GM18505 (cell line): ENCODE measurements around the gene CARS2.
"Not testable (repeated sequence)": the region's sequence is repeated elsewhere in the genome, so short reads cannot be mapped to it uniquely, and the experiment has no call there.

Source experiments
- ATAC-seq: cut with Tn5 transposase; IDR thresholded peaks from one replicate; pipeline ENCODE4 v1.9.1; 2021; ENCODE audit not compliant: unreplicated experiment
- POLR2A ChIP-seq: IDR thresholded peaks from 4 replicates; pipeline ENCODE4 v1.6.1; 2011; ENCODE audit warnings: borderline replicate concordance; ENCODE audit not compliant: insufficient read depth, insufficient read length; ENCODE audit errors: extremely low read depth

Gene CARS2

GRCh38 chr13:110700641-110701040, 5.3 kb downstream of the CARS2 start:
- TF ChIP-seq POLR2A, result no peak
- no peak for ATAC-seq

- ATAC-seq, result no peak
Measured at GRCh38 chr13:110700186-110700585, 5.7 kb downstream of the CARS2 start.

GRCh38 chr13:110699148-110700145, 6.5 kb downstream of the CARS2 start:
- no peak for TF ChIP-seq POLR2A

More at GRCh38 chr13:110700186-110700585, 5.7 kb downstream of the CARS2 start:
- TF ChIP-seq POLR2A, result no peak

GRCh38 chr13:110698689-110699088, 7.2 kb downstream of the CARS2 start:
- ATAC-seq, result peak; percentile 82
- no peak for TF ChIP-seq POLR2A

More at GRCh38 chr13:110699148-110700145, 6.5 kb downstream of the CARS2 start:
- ATAC-seq, result peak; percentile 23

- TF ChIP-seq POLR2A, result no peak
- ATAC-seq, result no peak
Measured at GRCh38 chr13:110697842-110698241, 8.1 kb downstream of the CARS2 start.

- TF ChIP-seq POLR2A, result no peak
- no peak for ATAC-seq
Measured at GRCh38 chr13:110696776-110697175, 9.1 kb downstream of the CARS2 start.

GRCh38 chr13:110695774-110696173, 10.1 kb downstream of the CARS2 start:
- not testable (repeated sequence) for ATAC-seq

- TF ChIP-seq POLR2A, result no peak
- ATAC-seq, result no peak
Measured at GRCh38 chr13:110690516-110690915, 15.4 kb downstream of the CARS2 start.

GRCh38 chr13:110689711-110690110, 16.2 kb downstream of the CARS2 start:
- ATAC-seq, result no peak
- no peak for TF ChIP-seq POLR2A

- ATAC-seq, result no peak
Measured at GRCh38 chr13:110689041-110689440, 16.9 kb downstream of the CARS2 start.

GRCh38 chr13:110687736-110688135, 18.2 kb downstream of the CARS2 start:
- TF ChIP-seq POLR2A, result no peak
- ATAC-seq, result no peak

More at GRCh38 chr13:110689041-110689440, 16.9 kb downstream of the CARS2 start:
- no peak for TF ChIP-seq POLR2A

GRCh38 chr13:110685305-110686020, 20.5 kb downstream of the CARS2 start:
- no peak for ATAC-seq
- no peak for TF ChIP-seq POLR2A

- no peak for TF ChIP-seq POLR2A
- no peak for ATAC-seq
Measured at GRCh38 chr13:110684388-110685056, 21.4 kb downstream of the CARS2 start.
